ENCODE data around the gene AP2A2.

AP2A2 gene

DNA sequence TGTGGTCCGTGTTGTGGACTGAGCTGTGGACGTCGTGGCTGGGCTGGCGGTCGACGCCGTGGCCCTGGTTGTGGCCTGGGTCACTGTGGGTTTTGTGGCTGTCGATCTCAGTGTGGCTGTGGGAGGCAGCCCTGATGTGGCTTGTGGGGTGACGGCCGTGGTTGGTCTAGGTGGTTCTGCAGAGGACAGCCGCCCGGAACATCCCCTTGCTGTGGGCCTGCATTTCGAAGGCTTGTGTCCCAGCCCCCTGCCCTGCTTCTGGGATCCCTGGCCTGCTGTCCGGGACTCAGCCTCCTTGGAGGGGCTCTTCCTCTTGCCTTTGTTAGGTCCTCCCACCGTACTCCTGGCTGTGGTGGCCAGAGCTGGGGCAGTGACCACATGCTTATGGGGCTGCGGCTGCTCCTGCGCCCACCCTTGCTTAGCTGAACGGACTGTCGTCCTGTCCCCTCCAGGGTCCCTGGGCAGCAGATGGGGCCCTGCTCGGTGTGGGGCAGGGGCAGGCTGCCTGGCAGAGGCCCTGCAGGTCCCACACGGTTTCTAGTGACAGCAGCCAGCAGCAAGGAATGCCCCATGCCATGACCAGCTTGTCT is 93.7 kb downstream of the AP2A2 start:
- TF ChIP-seq, protein P1, sequence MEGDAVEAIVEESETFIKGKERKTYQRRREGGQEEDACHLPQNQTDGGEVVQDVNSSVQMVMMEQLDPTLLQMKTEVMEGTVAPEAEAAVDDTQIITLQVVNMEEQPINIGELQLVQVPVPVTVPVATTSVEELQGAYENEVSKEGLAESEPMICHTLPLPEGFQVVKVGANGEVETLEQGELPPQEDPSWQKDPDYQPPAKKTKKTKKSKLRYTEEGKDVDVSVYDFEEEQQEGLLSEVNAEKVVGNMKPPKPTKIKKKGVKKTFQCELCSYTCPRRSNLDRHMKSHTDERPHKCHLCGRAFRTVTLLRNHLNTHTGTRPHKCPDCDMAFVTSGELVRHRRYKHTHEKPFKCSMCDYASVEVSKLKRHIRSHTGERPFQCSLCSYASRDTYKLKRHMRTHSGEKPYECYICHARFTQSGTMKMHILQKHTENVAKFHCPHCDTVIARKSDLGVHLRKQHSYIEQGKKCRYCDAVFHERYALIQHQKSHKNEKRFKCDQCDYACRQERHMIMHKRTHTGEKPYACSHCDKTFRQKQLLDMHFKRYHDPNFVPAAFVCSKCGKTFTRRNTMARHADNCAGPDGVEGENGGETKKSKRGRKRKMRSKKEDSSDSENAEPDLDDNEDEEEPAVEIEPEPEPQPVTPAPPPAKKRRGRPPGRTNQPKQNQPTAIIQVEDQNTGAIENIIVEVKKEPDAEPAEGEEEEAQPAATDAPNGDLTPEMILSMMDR (conservative IDR thresholded peaks at IDR 0.05), result no peak
- no peak overlapping the region for H3K27ac ChIP-seq

DNA sequence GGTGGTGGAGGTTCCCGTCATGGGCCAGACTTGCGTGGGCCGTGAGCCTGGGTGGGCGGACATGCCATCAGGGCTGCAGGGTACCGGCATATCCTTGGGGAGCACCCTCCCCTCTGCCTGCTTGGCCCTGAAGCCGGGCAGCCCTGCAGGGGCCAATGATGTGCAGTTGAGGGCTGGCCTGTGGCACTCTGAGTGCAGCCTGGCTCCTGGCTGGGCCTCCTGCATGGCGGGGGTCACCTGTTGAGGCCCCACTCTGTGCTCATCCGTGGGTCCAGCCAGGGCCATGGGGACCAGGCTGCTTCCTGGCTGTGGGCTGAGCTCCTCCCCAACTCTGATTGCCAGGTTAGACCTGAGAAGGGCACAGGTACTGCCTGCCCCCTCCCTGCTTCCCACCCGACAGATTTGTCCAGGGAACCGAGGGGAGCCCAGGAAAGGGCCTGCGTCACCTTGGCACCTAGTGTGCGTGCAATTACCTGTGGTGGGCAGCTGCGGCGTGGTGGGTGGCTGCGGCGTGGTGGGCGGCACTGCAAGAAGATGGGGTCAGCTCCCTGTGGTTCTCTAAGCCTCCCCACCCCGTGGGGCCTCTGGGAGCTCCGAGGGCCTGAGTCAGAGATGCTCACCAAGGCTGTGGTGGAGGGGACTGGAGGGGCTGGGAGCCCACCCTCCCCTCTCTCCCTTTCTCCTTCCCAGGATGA is 94.7 kb downstream of the AP2A2 start:
- no peak overlapping the region for H3K27ac ChIP-seq
- TF ChIP-seq, protein P1 (conservative IDR thresholded peaks at IDR 0.05), result no peak

DNA sequence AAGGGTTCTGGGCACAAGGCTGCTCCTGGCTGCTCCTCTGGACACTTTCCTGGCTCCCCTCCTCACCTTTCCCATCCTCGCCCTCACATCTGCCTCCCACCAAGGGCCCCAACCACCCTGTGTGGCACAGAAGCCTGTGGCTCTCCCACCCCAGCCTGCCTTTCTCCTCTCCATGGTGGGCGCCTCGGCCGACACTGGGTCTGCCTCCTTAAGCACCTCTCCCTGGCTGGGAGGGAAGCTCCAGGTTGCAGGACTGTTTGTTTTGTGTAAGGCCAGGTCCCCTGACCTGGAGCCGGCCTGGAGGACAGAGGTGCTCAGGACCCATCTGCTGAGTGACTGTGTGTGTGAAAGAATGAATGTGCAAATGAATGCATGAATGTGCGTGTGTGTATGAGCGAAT is 96.7 kb downstream of the AP2A2 start:
- TF ChIP-seq, protein P1 (conservative IDR thresholded peaks at IDR 0.05), result no peak
- no peak overlapping the region for H3K27ac ChIP-seq

DNA sequence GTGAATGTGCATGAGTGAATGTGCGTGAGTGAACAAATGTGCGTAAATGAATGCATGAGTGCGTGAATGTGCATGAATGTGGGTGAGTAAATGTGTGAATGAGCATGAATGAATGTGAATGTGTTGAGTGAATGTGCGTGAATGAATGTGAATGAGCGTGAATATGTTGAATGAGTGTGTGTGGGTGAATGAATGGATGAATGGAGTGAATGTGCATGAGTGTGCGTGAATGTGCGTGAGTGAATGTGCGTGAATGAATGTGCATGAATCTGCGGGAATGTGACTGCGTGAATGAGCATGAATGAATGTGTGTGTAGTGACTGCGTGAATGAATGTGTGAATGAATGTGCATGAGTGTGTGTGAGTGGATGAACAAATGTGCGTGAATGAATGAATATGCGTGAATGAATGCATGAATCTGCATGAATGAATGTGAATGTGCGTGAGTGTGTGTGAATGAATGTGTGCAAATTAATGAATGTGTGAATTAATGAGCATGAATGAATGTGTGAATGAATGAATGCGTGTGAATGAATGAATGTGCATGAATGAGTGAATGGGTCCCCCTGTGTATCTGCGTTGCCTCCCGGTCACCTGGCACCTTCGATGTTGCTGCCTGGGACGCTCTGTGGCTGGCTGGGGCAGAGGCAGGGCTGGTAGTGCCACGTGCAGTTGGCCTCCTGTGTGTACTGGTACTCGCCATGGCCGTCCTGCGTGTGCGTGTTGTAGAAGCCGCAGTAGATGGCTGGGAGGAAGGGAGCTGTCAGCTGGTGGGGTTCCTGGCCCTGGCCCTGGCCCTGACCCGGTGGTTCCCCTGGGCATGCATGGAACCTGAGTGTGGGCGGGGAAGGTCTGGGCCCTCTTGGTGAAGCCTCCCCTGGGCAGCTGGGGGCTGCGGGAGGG is 97.5 kb downstream of the AP2A2 start:
- no peak overlapping the region for H3K27ac ChIP-seq
- TF ChIP-seq, protein P1 (conservative IDR thresholded peaks at IDR 0.05), result no peak

DNA sequence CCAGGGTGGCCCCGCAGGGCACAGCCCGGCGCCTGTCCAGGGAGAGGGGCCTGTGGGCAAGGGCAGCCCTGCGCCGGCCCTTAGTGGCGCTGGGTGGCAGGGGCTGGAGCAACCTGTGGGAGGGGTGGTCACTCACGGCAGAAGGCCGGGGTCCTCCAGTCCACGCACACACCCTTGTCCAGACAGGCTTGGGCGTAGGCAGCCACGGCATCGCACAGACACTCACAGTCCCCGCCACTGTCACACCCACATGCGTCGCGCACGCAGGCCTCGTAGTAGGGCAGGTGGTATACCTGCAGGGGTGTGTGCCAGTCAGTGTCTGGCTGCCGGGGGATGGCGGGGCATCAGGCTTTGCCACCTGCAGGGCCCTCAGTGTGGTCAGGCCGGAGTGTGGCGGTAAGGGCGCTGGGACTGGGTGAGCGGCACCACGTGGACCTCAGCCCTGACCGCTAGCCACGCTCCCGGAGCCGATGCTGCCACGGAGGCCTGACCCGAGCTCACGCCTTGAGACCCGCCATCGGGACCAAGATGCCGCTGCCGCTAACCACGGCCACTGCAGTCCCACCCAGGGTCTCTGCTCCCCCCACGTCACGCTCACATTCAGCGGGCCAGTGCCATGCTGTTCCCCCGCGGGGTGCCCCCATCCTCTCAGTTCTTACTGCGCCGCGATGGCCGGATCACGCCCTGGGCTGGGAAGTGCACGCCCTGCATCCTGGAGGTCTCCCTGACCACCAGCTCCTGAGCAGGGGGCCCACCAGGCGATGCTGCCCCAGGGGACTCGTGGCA is 98.3 kb downstream of the AP2A2 start:
- no peak overlapping the region for H3K27ac ChIP-seq
- TF ChIP-seq, protein P1 (conservative IDR thresholded peaks at IDR 0.05), result no peak

DNA sequence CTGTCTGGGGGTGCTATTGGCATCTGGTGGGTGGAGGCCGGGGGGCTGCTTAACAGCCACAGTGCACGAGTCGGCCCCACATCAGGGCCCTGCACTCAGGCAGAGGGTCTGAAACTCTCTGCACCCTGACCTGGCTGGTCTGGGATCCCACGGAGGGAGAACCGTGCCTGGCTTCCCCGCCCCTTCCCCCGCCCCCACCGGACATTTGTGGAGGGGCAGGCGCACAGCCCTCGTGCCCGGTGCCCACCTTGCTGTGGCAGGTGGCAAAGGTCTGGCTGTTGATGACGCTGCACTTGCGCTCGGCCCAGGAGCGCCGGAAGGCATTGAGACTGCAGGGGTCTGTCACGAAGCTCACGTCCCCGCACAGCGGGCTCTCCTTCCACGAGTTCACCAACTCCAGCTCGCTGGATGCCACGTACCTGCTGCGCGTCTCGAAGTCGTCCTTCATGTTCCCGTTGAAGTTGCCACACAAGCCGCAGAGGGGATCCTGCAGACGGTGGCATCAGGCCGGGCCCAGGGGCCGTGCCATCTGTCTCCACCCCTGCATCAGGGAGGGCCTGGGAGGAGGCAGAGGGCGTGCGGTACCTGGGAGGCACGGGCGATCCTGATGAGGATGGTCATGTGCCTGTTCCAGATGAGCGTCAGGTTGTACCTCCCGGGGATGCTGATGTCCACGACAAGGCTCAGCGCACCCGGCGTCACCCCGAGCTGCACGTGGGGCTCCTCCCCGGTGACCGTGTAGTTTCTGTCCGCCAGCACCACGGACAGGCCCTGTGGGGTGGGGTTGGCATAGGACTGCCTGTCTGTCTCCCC is 99.1 kb downstream of the AP2A2 start:
- no peak overlapping the region for H3K27ac ChIP-seq
- TF ChIP-seq, protein P1 (conservative IDR thresholded peaks at IDR 0.05), result no peak

Data from VCaP (cell line).